GM12892 (cell line): ENCODE data around the gene PDHA1.

Source experiments
- POLR2A ChIP-seq: IDR thresholded peaks from 2 replicates; pipeline ENCODE4 v1.6.1; 2011; ENCODE audit warnings: low read depth, low read length, control low read depth
- TAF1 ChIP-seq: IDR thresholded peaks from 2 replicates; pipeline ENCODE4 v1.6.1; 2011; ENCODE audit warnings: low read depth, mild to moderate bottlenecking, control low read depth, low read length, borderline replicate concordance

DNA sequence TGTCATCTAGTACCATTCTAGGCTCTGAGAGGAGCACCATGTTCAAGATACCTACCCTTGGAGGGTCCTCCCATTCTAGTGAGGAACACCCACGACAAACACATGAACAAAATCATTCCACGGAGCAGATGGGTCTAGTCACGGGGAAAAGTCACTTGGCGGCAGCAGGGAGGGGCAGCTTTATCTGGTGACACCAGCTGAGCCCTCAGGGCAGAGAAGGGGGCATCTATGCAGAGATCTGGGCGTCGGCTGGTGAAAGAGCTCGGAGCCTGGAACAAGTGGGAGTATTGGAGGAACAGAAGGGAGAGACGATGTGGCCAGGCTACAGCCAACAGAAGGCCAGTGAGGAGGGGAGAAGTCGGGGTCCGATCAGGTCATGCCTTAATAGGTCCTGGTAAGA, 11.9 kb upstream of the PDHA1 start:
- TF ChIP-seq POLR2A (no peak), TAF1 (no peak)
